Keratinocyte (primary cell): ENCODE measurements around the gene TMEM87B. TPM values are rescaled to one million over a fixed set of nuclear protein-coding genes. Genes with fewer than 3 reads are reported as not detected.

ENCODE experiments used
- DNase-seq: peaks from one replicate; pipeline ENCODE4 v3.0.0-alpha.2; 2011; ENCODE audit warnings: low read depth, missing footprints, low spot score
- FAIRE-seq: peaks from 2 replicates; lab custom pipeline; 2011; peaks lifted over from hg19 to GRCh38; lab: Jason Lieb, UNC
- H2AFZ ChIP-seq: 2 replicates; pipeline ENCODE4 v1.6.0; 2012; ENCODE audit warnings: low read length, control low read depth, inconsistent platforms; ENCODE audit not compliant: control insufficient read depth
- H3K27ac ChIP-seq: 2 replicates; pipeline ENCODE4 v1.5.1; 2011; ENCODE audit warnings: low read length; ENCODE audit not compliant: control insufficient read depth, insufficient read depth
- H3K27me3 ChIP-seq: 3 replicates; pipeline ENCODE4 v1.6.0; 2011; ENCODE audit warnings: low read length; ENCODE audit not compliant: control insufficient read depth, insufficient read depth; ENCODE audit errors: extremely low read depth
- H3K36me3 ChIP-seq, 2 experiments: 2 replicates in 1 of 2; 3 replicates in 1 of 2; pipeline ENCODE4 v1.5.1; 2011; ENCODE audit warnings: low read length in 2 of 2, mild to moderate bottlenecking in 1 of 2; ENCODE audit not compliant: control insufficient read depth in 2 of 2, insufficient read depth in 2 of 2; ENCODE audit errors: extremely low read depth in 1 of 2
- H3K4me1 ChIP-seq: 3 replicates; pipeline ENCODE4 v1.5.1; 2011; ENCODE audit warnings: low read length; ENCODE audit not compliant: control insufficient read depth, insufficient read depth; ENCODE audit errors: extremely low read depth
- H3K4me2 ChIP-seq: 3 replicates; pipeline ENCODE4 v1.6.0; 2011; ENCODE audit warnings: low read depth, low read length; ENCODE audit not compliant: control insufficient read depth, insufficient read depth; ENCODE audit errors: extremely low read depth
- H3K4me3 ChIP-seq, 3 experiments: fragments of 200-600 bp in 1 of 3; sonication (generic) in 1 of 3; 2 replicates in 2 of 3; 3 replicates in 1 of 3; pipeline ENCODE4 v1.5.1; 2011 to 2016; ENCODE audit warnings: low read length in 3 of 3, mild to moderate bottlenecking in 3 of 3, control low read depth in 2 of 3, inconsistent platforms in 1 of 3, low read depth in 1 of 3, mixed read lengths in 1 of 3, mixed run types in 1 of 3, moderate library complexity in 1 of 3; ENCODE audit not compliant: control insufficient read depth in 2 of 3, insufficient read depth in 2 of 3; ENCODE audit errors: extremely low read depth in 1 of 3
- H3K79me2 ChIP-seq: 2 replicates; pipeline ENCODE4 v1.6.0; 2012; ENCODE audit warnings: low read length; ENCODE audit not compliant: control insufficient read depth, insufficient read depth
- H3K9ac ChIP-seq: 3 replicates; pipeline ENCODE4 v1.6.0; 2011; ENCODE audit warnings: low read length; ENCODE audit not compliant: control insufficient read depth, insufficient read depth; ENCODE audit errors: extremely low read depth
- H3K9me1 ChIP-seq: 3 replicates; pipeline ENCODE4 v1.6.0; 2011; ENCODE audit warnings: low read length; ENCODE audit not compliant: control insufficient read depth, insufficient read depth; ENCODE audit errors: extremely low read depth
- H3K9me3 ChIP-seq: 2 replicates; pipeline ENCODE4 v1.5.1; 2012; ENCODE audit warnings: low read depth, low read length; ENCODE audit not compliant: control insufficient read depth
- H4K20me1 ChIP-seq: 3 replicates; pipeline ENCODE4 v1.6.0; 2011; ENCODE audit warnings: low read length; ENCODE audit not compliant: control insufficient read depth, insufficient read depth; ENCODE audit errors: extremely low read depth
- EZH2 ChIP-seq: IDR thresholded peaks from one replicate; pipeline ENCODE4 v1.6.1; 2012; ENCODE audit warnings: inconsistent platforms, mild to moderate bottlenecking, low read length, moderate library complexity
- dilution Hi-C: fragments of 300-500 bp; cut with MboI; formaldehyde crosslinking; loops from one replicate; pipeline ENCODE4 v1.7.0; 2020; ENCODE audit warnings: low sequenced_read_pairs; ENCODE audit not compliant: extremely low pct_ligation_motif_present
- polyA plus RNA-seq, 5 experiments: library from polyadenylated mRNA; depleted of rRNA in 3 of 5; stranded (reverse) in 3 of 5; stranded (forward) in 1 of 5; unstranded in 1 of 5; fragments of >200 nt; gene quantifications; 1 replicate in 1 of 5; 2 replicates in 3 of 5; 3 replicates in 1 of 5; pipeline versions ENCODE4 v1.2.1 to v1.2.3, GENCODE V29; 2011 to 2012; ENCODE audit warnings: missing spikeins in 2 of 5, low read depth in 1 of 5, low replicate concordance in 1 of 5
- TF ChIP-seq, protein P1 (sequence below), 3 experiments: IDR thresholded peaks in 1 of 3; conservative IDR thresholded peaks in 1 of 3; optimal IDR thresholded peaks in 1 of 3; 2 replicates in 2 of 3; 3 replicates in 1 of 3; pipeline versions ENCODE3 to v1.5.1; 2011; ENCODE audit warnings: low read length in 3 of 3, mild to moderate bottlenecking in 3 of 3, moderate library complexity in 2 of 3, control low read depth in 1 of 3, inconsistent platforms in 1 of 3; ENCODE audit not compliant: insufficient read depth in 2 of 3; ENCODE audit errors: extremely low read depth in 1 of 3

The TMEM87B gene
- polyA plus RNA-seq, 1 donor (not counting 4 experiments of a cell fraction or from before 2014, with no cell fraction given) = 37.3 TPM

DNA sequence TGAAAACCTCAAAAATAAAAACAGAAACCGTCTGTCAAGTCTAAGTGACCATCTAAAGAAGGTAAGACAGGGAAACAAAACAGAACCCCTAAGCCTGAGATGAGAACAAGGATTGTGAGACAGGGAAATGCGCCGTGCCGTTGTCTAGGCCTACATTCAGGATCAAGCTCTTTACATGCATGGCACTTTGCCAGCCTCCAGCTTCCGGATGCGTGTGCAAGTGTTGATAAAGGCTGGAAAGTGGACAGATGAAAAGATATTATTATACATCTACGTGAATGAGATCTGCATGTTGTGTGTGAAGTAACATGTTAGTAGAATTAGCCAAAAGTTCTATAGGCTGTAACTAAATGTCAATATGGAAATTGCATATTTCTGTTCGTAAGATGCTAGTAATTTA, 28.6 kb upstream of the TMEM87B start:
- Histone ChIP-seq H3K9me1 (no peaks in the 10 kb centered on the region), H2AFZ (no peak overlapping the region), H3K9ac (no peak overlapping the region), H4K20me1 (no peaks in the 10 kb centered on the region), H3K27ac (no peak overlapping the region), H3K36me3 (no peaks in the 10 kb centered on the region), H3K79me2 (no peaks in the 10 kb centered on the region), H3K4me3 (no peak overlapping the region), H3K4me2 (no peak overlapping the region), H3K9me3 (no peaks in the 10 kb centered on the region), H3K27me3 (peaks cover 14% of the 10 kb centered on the region), H3K4me1 (peaks cover 2% of the 10 kb centered on the region)
- no peak for DNase-seq
- dilution Hi-C loops = no loop called here
- TF ChIP-seq, protein P1, sequence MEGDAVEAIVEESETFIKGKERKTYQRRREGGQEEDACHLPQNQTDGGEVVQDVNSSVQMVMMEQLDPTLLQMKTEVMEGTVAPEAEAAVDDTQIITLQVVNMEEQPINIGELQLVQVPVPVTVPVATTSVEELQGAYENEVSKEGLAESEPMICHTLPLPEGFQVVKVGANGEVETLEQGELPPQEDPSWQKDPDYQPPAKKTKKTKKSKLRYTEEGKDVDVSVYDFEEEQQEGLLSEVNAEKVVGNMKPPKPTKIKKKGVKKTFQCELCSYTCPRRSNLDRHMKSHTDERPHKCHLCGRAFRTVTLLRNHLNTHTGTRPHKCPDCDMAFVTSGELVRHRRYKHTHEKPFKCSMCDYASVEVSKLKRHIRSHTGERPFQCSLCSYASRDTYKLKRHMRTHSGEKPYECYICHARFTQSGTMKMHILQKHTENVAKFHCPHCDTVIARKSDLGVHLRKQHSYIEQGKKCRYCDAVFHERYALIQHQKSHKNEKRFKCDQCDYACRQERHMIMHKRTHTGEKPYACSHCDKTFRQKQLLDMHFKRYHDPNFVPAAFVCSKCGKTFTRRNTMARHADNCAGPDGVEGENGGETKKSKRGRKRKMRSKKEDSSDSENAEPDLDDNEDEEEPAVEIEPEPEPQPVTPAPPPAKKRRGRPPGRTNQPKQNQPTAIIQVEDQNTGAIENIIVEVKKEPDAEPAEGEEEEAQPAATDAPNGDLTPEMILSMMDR (optimal IDR thresholded peaks at IDR 0.05 in 1 of 3, IDR thresholded peaks at IDR 0.05 in 1 of 3, conservative IDR thresholded peaks at IDR 0.05 in 1 of 3; ENCODE audit: extremely low read depth in 1 of 3, insufficient read depth in 2 of 3, low read length in 3 of 3) = no peak
- no peak for TF ChIP-seq EZH2
- FAIRE-seq = no peak

GRCh38 chr2:112027767-112028166, 27.3 kb upstream of the TMEM87B start:
- no peak for FAIRE-seq
- Histone ChIP-seq H3K9me1 (no peaks in the 10 kb centered on the region), H3K36me3 (no peaks in the 10 kb centered on the region), H3K4me3 (no peak overlapping the region), H2AFZ (no peak overlapping the region), H3K9ac (no peak overlapping the region), H3K4me2 (no peak overlapping the region), H3K9me3 (no peaks in the 10 kb centered on the region), H4K20me1 (peaks cover 2% of the 10 kb centered on the region), H3K4me1 (peaks cover 15% of the 10 kb centered on the region), H3K79me2 (no peaks in the 10 kb centered on the region), H3K27me3 (peaks cover 4% of the 10 kb centered on the region), H3K27ac (no peak overlapping the region)
- no peak for DNase-seq
- dilution Hi-C loops = no loop called here
- TF ChIP-seq, protein P1 (optimal IDR thresholded peaks at IDR 0.05 in 1 of 3, IDR thresholded peaks at IDR 0.05 in 1 of 3, conservative IDR thresholded peaks at IDR 0.05 in 1 of 3; ENCODE audit: extremely low read depth in 1 of 3, insufficient read depth in 2 of 3, low read length in 3 of 3) = no peak
- no peak for TF ChIP-seq EZH2
